Measurements from ENCODE around the gene SALL1. TPM values are rescaled to one million over a fixed set of nuclear protein-coding genes. Genes with fewer than 3 reads are reported as not detected.

The SALL1 gene
- total and polyA plus RNA-seq, 2 of the 13 experiments (the other 11 are each of a cell fraction or from before 2014, with no cell fraction given) = 6.6 to 12.3 TPM

- TF ChIP-seq PRDM15 (CRISPR knock-in tag; IDR thresholded peaks at IDR 0.05) (peak; percentile 40; the same call in 1 of the 2 replicates), HNRNPK (IDR thresholded peaks at IDR 0.05; ENCODE audit: low read depth, low read length, poor library complexity, severe bottlenecking) (peak; percentile 54), STAG1 (CRISPR knock-in tag; IDR thresholded peaks at IDR 0.05) (peak; percentile 14; the same call in 1 of the 2 replicates), IRF9 (CRISPR knock-in tag; IDR thresholded peaks at IDR 0.05; ENCODE audit: borderline replicate concordance) (no peak), ZBTB42 (CRISPR knock-in tag; IDR thresholded peaks at IDR 0.05) (0 out of 2 replicates have a peak, but pooled peaks have one; percentile 56), ZNF552 (CRISPR knock-in tag; IDR thresholded peaks at IDR 0.05; ENCODE audit: borderline replicate concordance) (no peak), ZNF747 (CRISPR knock-in tag; IDR thresholded peaks at IDR 0.05; ENCODE audit: borderline replicate concordance) (peak; percentile 51; the same call in 1 of the 2 replicates), CTCF (CRISPR knock-in tag; IDR thresholded peaks at IDR 0.05) (0 out of 2 replicates have a peak, but pooled peaks have one; percentile 9), NCOA1 (CRISPR knock-in tag; IDR thresholded peaks at IDR 0.05) (0 out of 2 replicates have a peak, but pooled peaks have one; percentile 18)
- TF ChIP-seq, protein P1, sequence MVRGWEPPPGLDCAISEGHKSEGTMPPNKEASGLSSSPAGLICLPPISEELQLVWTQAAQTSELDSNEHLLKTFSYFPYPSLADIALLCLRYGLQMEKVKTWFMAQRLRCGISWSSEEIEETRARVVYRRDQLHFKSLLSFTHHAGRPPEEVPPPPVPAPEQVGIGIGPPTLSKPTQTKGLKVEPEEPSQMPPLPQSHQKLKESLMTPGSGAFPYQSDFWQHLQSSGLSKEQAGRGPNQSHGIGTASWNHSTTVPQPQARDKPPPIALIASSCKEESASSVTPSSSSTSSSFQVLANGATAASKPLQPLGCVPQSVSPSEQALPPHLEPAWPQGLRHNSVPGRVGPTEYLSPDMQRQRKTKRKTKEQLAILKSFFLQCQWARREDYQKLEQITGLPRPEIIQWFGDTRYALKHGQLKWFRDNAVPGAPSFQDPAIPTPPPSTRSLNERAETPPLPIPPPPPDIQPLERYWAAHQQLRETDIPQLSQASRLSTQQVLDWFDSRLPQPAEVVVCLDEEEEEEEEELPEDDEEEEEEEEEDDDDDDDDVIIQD (CRISPR knock-in tag; IDR thresholded peaks at IDR 0.05; ENCODE audit: low read depth) = no peak
- TF ChIP-seq, protein P2, sequence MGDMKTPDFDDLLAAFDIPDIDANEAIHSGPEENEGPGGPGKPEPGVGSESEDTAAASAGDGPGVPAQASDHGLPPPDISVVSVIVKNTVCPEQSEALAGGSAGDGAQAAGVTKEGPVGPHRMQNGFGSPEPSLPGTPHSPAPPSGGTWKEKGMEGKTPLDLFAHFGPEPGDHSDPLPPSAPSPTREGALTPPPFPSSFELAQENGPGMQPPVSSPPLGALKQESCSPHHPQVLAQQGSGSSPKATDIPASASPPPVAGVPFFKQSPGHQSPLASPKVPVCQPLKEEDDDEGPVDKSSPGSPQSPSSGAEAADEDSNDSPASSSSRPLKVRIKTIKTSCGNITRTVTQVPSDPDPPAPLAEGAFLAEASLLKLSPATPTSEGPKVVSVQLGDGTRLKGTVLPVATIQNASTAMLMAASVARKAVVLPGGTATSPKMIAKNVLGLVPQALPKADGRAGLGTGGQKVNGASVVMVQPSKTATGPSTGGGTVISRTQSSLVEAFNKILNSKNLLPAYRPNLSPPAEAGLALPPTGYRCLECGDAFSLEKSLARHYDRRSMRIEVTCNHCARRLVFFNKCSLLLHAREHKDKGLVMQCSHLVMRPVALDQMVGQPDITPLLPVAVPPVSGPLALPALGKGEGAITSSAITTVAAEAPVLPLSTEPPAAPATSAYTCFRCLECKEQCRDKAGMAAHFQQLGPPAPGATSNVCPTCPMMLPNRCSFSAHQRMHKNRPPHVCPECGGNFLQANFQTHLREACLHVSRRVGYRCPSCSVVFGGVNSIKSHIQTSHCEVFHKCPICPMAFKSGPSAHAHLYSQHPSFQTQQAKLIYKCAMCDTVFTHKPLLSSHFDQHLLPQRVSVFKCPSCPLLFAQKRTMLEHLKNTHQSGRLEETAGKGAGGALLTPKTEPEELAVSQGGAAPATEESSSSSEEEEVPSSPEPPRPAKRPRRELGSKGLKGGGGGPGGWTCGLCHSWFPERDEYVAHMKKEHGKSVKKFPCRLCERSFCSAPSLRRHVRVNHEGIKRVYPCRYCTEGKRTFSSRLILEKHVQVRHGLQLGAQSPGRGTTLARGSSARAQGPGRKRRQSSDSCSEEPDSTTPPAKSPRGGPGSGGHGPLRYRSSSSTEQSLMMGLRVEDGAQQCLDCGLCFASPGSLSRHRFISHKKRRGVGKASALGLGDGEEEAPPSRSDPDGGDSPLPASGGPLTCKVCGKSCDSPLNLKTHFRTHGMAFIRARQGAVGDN (CRISPR knock-in tag; IDR thresholded peaks at IDR 0.05) = peak; percentile 44
- TF ChIP-seq, protein P3, sequence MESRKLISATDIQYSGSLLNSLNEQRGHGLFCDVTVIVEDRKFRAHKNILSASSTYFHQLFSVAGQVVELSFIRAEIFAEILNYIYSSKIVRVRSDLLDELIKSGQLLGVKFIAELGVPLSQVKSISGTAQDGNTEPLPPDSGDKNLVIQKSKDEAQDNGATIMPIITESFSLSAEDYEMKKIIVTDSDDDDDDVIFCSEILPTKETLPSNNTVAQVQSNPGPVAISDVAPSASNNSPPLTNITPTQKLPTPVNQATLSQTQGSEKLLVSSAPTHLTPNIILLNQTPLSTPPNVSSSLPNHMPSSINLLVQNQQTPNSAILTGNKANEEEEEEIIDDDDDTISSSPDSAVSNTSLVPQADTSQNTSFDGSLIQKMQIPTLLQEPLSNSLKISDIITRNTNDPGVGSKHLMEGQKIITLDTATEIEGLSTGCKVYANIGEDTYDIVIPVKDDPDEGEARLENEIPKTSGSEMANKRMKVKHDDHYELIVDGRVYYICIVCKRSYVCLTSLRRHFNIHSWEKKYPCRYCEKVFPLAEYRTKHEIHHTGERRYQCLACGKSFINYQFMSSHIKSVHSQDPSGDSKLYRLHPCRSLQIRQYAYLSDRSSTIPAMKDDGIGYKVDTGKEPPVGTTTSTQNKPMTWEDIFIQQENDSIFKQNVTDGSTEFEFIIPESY (CRISPR knock-in tag; IDR thresholded peaks at IDR 0.05) = peak; percentile 9; the same call in 1 of the 2 replicates
Observed at GRCh38 chr16:51151961-51152663, 1.0 kb upstream of the SALL1 start (continued).

Measured in HepG2 (cell line).